Right atrium auricular region (tissue), 2 donors: ENCODE data around the gene PRSS2. TPM values are rescaled to one million over a fixed set of nuclear protein-coding genes. Genes with fewer than 3 reads are reported as not detected.
"Not testable (repeated sequence)": the region's sequence is repeated elsewhere in the genome, so short reads cannot be mapped to it uniquely, and the experiment has no call there.

Experiments
- DNase-seq: peaks from one replicate; pipeline ENCODE4 v3.0.0-alpha.2; 2019; ENCODE audit warnings: low spot score
- H3K27ac ChIP-seq, 2 donors: fragments of 200-600 bp; sonication (generic); 1 replicate in 1 of 2; 2 replicates in 1 of 2; pipeline ENCODE4 v1.5.1; 2016 to 2019
- H3K27me3 ChIP-seq, 2 donors: fragments of 200-600 bp; sonication (generic); one replicate each; pipeline versions ENCODE4 v1.5.1 to v1.6.0; 2017 to 2019
- H3K36me3 ChIP-seq: fragments of 200-600 bp; sonication (generic); one replicate; pipeline ENCODE4 v1.5.1; 2016
- H3K4me1 ChIP-seq, 2 donors: fragments of 200-600 bp; sonication (generic); one replicate each; pipeline versions ENCODE4 v1.5.1 to v1.6.0; 2017 to 2019
- H3K4me3 ChIP-seq, 2 donors: fragments of 200-600 bp; sonication (generic); 1 replicate in 1 of 2; 2 replicates in 1 of 2; pipeline ENCODE4 v1.5.1; 2017 to 2019; ENCODE audit warnings: mild to moderate bottlenecking in 1 of 2, moderate library complexity in 1 of 2
- H3K9me3 ChIP-seq, 2 donors: fragments of 200-600 bp; sonication (generic); one replicate each; pipeline ENCODE4 v1.5.1; 2019
- total RNA-seq, 2 donors: library from RNA; depleted of rRNA; stranded (reverse); fragments of >200 nt; gene quantifications; one replicate each; pipeline ENCODE4 v1.1.0, GENCODE V29; 2016
- TF ChIP-seq, protein P1 (sequence below), 2 donors: fragments of 200-600 bp; sonication (generic); IDR thresholded peaks; one replicate each; pipeline ENCODE4 v1.5.1; 2019; ENCODE audit warnings: antibody characterized with exemption in 2 of 2

PRSS2 gene
- total RNA-seq, 2 donors from 2014 or later: 0.51 TPM; not detected in 1

DNA sequence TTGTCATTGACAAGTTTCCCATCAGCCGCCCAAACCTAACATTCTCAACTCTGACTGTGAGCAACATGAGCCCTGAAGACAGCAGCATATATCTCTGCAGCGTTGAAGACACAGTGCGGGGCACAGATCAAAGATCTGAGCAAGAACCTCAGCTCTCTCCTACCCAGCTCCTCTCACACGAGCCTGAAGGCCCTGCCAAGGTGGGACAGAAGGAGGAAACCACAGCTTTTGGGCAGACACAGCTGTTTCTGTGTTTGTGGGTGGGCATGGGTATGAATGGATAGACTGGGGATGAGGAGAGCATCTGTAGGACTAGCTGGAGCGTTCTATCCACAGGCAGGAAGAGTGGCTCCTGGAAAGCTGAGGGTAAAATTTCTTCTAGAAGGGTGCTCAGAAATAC, 30.0 kb upstream of the PRSS2 start:
- DNase-seq: no peak
- TF ChIP-seq, protein P1, sequence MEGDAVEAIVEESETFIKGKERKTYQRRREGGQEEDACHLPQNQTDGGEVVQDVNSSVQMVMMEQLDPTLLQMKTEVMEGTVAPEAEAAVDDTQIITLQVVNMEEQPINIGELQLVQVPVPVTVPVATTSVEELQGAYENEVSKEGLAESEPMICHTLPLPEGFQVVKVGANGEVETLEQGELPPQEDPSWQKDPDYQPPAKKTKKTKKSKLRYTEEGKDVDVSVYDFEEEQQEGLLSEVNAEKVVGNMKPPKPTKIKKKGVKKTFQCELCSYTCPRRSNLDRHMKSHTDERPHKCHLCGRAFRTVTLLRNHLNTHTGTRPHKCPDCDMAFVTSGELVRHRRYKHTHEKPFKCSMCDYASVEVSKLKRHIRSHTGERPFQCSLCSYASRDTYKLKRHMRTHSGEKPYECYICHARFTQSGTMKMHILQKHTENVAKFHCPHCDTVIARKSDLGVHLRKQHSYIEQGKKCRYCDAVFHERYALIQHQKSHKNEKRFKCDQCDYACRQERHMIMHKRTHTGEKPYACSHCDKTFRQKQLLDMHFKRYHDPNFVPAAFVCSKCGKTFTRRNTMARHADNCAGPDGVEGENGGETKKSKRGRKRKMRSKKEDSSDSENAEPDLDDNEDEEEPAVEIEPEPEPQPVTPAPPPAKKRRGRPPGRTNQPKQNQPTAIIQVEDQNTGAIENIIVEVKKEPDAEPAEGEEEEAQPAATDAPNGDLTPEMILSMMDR (IDR thresholded peaks at IDR 0.05): no peak
- no peak overlapping the region for H3K4me3 ChIP-seq
- H3K27ac ChIP-seq: no peak overlapping the region
- H3K36me3 ChIP-seq: no peaks in the 10 kb centered on the region
- H3K9me3 ChIP-seq: no peaks in the 10 kb centered on the region
- H3K27me3 ChIP-seq: no peaks in the 10 kb centered on the region
- H3K4me1 ChIP-seq: peaks cover 0 to 12% of the 10 kb centered on the region in 2 donors

DNA sequence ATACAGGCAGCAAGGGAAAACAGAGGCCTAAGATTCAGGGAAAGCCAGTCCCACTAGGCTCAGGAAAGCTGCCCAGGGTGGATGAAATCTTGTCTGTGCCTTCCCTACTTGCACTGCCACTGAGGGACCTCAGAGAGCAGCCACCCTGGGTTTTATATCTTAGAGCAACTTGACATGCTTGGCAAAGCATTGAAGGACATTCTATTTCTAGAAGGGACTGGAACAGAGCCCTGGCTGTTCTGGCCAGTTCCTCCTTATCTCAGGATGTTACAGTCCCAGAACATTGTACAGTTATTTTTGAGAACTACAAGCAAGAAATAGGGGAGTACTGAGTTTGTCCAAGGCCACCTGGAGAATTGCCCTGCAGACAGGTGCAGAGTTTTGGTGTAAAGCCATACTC, 28.8 kb upstream of the PRSS2 start:
- H3K27me3 ChIP-seq, DNase-seq, H3K9me3 ChIP-seq, H3K4me3 ChIP-seq, H3K36me3 ChIP-seq: not testable (repeated sequence)
- Histone ChIP-seq H3K27ac (peak overlapping the region; percentile 10 to 38), H3K4me1 (peaks cover 0 to 12% of the 10 kb centered on the region in 2 donors)

DNA sequence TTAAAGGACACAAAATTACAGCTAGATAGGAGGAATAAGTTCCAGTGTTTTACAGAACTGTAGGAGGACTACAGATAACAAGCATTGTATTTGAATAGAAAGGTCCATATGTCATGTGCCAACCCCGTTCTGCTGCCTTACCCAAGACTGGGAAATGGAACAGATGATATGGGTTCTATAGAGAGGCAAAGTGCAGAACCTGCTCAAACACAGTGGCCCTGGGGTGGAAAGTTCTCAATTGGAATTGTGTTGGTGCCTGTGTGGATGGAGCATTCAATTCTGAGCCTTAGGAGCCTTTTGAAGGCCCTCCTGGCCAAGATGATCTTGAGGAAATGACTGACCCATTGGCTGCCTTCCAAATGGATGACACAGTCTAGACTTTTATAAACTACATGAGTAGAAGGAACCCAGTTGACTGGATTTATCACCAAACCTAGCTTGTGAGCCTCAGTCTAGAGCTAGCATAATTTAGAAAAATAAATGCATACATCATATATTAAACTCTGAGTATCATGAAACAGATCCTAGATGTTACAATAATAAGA, 25.6 kb upstream of the PRSS2 start:
- H3K9me3 ChIP-seq: no peaks in the 10 kb centered on the region
- H3K27ac ChIP-seq: no peak overlapping the region
- H3K4me1 ChIP-seq: peaks cover 0 to 12% of the 10 kb centered on the region in 2 donors
- DNase-seq: no peak
- H3K4me3 ChIP-seq: no peak overlapping the region
- no peaks in the 10 kb centered on the region for H3K36me3 ChIP-seq
- no peaks in the 10 kb centered on the region for H3K27me3 ChIP-seq
- TF ChIP-seq, protein P1 (IDR thresholded peaks at IDR 0.05): no peak

DNA sequence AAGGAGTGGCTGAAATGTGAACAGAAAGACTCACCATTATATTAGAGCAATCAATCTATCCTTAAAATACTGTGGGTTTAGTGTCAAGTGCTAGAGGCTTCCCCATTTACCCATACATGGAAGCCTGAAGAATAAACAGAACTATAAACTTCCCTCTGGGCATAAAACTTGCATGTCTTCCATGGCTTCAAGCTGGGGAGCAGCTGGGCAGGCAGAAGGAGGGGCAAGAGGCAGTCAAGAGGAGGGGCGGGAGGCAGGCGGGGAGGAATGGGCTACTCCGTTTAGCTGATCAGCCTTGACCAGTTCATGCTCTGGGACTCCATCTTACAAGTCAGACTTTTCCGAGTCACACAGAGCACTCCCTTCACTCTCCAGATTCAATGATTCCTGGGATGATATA, 25.0 kb upstream of the PRSS2 start:
- H3K27me3 ChIP-seq: no peaks in the 10 kb centered on the region
- no peaks in the 10 kb centered on the region for H3K36me3 ChIP-seq
- TF ChIP-seq, protein P1 (IDR thresholded peaks at IDR 0.05): no peak
- no peak overlapping the region for H3K27ac ChIP-seq
- no peaks in the 10 kb centered on the region for H3K9me3 ChIP-seq
- H3K4me1 ChIP-seq: peaks cover 0 to 12% of the 10 kb centered on the region in 2 donors
- H3K4me3 ChIP-seq: no peak overlapping the region
- DNase-seq: no peak

GRCh38 chr7:142746264-142746663, 24.5 kb upstream of the PRSS2 start:
- no peak for DNase-seq
- Histone ChIP-seq H3K27me3 (no peaks in the 10 kb centered on the region), H3K4me3 (no peak overlapping the region), H3K27ac (no peak overlapping the region), H3K36me3 (no peaks in the 10 kb centered on the region), H3K4me1 (peaks cover 0 to 11% of the 10 kb centered on the region in 2 donors), H3K9me3 (no peaks in the 10 kb centered on the region)
- TF ChIP-seq, protein P1 (IDR thresholded peaks at IDR 0.05): no peak

GRCh38 chr7:142748410-142748809, 22.4 kb upstream of the PRSS2 start:
- DNase-seq, H3K9me3 ChIP-seq, H3K4me3 ChIP-seq, H3K27ac ChIP-seq, H3K27me3 ChIP-seq, H3K36me3 ChIP-seq, H3K4me1 ChIP-seq: not testable (repeated sequence)
